Right lobe of liver (tissue), 6 donors: Measurements from ENCODE around the gene MDN1. TPM values are rescaled to one million over a fixed set of nuclear protein-coding genes. Genes with fewer than 3 reads are reported as not detected.

Experiments
- ATAC-seq, 4 donors: fragments of 200-7000 bp; cut with Tn5 transposase; one replicate each; pipeline ENCODE4 v1.9.1; 2020; ENCODE audit warnings: mild to moderate bottlenecking in 4 of 4, moderate library complexity in 4 of 4
- DNase-seq, 3 donors: peaks; one replicate each; pipeline ENCODE4 v3.0.0-alpha.2; 2020
- H3K27ac ChIP-seq, 3 donors: fragments of 200-600 bp; one replicate each; pipeline ENCODE4 v1.8.0; 2022
- H3K27me3 ChIP-seq, 2 donors: fragments of 200-600 bp; one replicate each; pipeline ENCODE4 v1.8.0; 2022
- H3K36me3 ChIP-seq, 4 donors: fragments of 200-600 bp; sonication (generic) in 1 of 4; one replicate each; pipeline versions ENCODE4 v1.5.1 to v1.8.0; 2017 to 2022; ENCODE audit warnings: control low read depth in 1 of 4
- H3K4me1 ChIP-seq, 4 donors: fragments of 200-600 bp; sonication (generic) in 1 of 4; one replicate each; pipeline versions ENCODE4 v1.5.1 to v1.8.0; 2017 to 2022; ENCODE audit warnings: control low read depth in 1 of 4
- H3K4me3 ChIP-seq, 3 donors: fragments of 200-600 bp; one replicate each; pipeline ENCODE4 v1.8.0; 2022
- H3K9me3 ChIP-seq, 4 donors: fragments of 200-600 bp; sonication (generic) in 1 of 4; one replicate each; pipeline versions ENCODE4 v1.5.1 to v1.8.0; 2017 to 2022; ENCODE audit warnings: control low read depth in 1 of 4
- POLR2A ChIP-seq: fragments of 450-650 bp; IDR thresholded peaks from one replicate; pipeline ENCODE4 v1.6.1; 2017; ENCODE audit warnings: antibody characterized with exemption, mild to moderate bottlenecking
- WGBS: methylation state at CpG from one replicate; pipeline ENCODE4 v1.1.6; 2018; ENCODE audit warnings: low coverage, low lambda C conversion rate; ENCODE audit not compliant: insufficient coverage; ENCODE audit errors: missing lambda C conversion rate; 5-methylcytosine and 5-hydroxymethylcytosine counted together
- intact Hi-C, 2 donors: fragments of 100-400 bp; cut with DNase I; formaldehyde crosslinking; loops; one replicate each; pipeline versions ENCODE4 v1.11.2 to v1.14.1; 2022
- total RNA-seq, 6 experiments: library from RNA; depleted of rRNA in 2 of 6; stranded (reverse); fragments of >200 nt in 2 of 6; fragmentation: NEBNext Ultra II Directional in 3 of 6; extraction: Animal tissue kit (Norgen Biotek cat#: 25700) in 3 of 6; gene quantifications; one replicate each; pipeline versions ENCODE4 v1.1.0 to v1.2.4, GENCODE V29; 2016 to 2023
- TF ChIP-seq, protein P1 (sequence below), 4 donors: fragments of 200-600 bp in 3 of 4; fragments of 450-650 bp in 1 of 4; IDR thresholded peaks; one replicate each; pipeline versions ENCODE4 v1.5.1 to v1.8.0; 2016 to 2022; ENCODE audit warnings: antibody characterized with exemption in 4 of 4, mild to moderate bottlenecking in 2 of 4
- donor health status: DM: no; HTN: yes; CAD: no.
- donor health status: DM: no; HTN: no; CAD: no.
- donor health status: DM: no; HTN: no; CAD: no.
- donor health status: DM: no; HTN: yes; CAD: no.
- donor health status: DM: no; HTN: yes; CAD: no.

MDN1 gene
- total RNA-seq, 6 experiments from 2014 or later, result 13.8 to 49.6 (median 25.5) TPM

DNA sequence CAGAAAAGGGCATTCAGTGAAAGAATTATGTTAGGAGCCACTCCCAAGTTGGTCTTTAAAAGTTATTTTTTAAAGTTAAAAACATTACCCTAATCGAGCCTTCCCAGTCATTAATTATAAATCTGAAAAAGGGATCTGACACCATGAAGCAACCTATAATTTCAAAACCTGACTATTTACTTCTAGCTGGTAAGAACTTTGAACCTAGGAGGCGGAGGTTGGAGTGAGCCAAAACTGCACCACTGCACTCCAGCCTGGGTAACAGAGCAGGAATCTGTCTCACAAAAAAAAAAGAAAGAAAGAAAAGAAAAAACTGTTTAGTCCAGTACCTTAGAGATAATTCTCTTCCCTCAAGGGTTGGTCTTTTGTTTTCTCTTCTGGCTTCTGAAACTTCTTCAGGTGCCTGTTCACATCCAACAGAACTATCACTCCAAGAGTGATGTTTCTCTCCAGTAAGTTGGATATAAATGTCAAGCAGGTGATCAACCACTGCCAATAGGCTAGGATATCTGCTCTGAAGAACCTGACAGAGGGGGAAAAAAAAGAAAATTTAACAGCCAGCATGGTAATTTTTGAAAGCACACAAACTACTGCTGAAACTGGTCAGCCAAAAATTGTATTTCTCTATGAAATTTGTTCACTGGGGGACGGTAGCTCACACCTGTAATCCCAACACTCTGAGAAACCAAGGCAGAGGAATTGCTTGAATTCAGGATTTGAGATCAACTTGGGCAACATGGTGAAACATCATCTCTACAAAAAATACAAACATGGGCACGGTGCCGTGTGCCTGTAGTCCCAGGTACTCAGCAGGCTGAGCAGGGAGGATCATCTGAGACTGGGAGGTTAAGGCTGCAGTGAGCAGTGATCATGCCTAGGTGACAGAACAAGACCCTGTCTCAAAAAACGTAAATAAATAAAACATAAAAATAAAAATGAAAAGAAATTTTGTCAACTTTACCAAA lies 38.2 kb downstream of the MDN1 start:
- Histone ChIP-seq H3K4me1 (peaks cover 0 to 43% (median 11%) of the 10 kb centered on the region in 4 donors), H3K4me3 (no peak overlapping the region), H3K27me3 (no peaks in the 10 kb centered on the region), H3K27ac (peak overlapping the region; percentile 72 to 80 (median 80)), H3K36me3 (peaks cover 0 to 3% (median under 1%) of the 10 kb centered on the region in 4 donors), H3K9me3 (no peaks in the 10 kb centered on the region)
- peak in 2 of 3 donors; percentile 35 to 74 for DNase-seq
- peak; percentile 79 to 91 (median 86) for ATAC-seq
- intact Hi-C loops, result no loop called here
- TF ChIP-seq POLR2A, result no peak
- TF ChIP-seq, protein P1, sequence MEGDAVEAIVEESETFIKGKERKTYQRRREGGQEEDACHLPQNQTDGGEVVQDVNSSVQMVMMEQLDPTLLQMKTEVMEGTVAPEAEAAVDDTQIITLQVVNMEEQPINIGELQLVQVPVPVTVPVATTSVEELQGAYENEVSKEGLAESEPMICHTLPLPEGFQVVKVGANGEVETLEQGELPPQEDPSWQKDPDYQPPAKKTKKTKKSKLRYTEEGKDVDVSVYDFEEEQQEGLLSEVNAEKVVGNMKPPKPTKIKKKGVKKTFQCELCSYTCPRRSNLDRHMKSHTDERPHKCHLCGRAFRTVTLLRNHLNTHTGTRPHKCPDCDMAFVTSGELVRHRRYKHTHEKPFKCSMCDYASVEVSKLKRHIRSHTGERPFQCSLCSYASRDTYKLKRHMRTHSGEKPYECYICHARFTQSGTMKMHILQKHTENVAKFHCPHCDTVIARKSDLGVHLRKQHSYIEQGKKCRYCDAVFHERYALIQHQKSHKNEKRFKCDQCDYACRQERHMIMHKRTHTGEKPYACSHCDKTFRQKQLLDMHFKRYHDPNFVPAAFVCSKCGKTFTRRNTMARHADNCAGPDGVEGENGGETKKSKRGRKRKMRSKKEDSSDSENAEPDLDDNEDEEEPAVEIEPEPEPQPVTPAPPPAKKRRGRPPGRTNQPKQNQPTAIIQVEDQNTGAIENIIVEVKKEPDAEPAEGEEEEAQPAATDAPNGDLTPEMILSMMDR (IDR thresholded peaks at IDR 0.05), result no peak
- WGBS, result 44% methylated on average over 6 of the region's 6 CpGs

DNA sequence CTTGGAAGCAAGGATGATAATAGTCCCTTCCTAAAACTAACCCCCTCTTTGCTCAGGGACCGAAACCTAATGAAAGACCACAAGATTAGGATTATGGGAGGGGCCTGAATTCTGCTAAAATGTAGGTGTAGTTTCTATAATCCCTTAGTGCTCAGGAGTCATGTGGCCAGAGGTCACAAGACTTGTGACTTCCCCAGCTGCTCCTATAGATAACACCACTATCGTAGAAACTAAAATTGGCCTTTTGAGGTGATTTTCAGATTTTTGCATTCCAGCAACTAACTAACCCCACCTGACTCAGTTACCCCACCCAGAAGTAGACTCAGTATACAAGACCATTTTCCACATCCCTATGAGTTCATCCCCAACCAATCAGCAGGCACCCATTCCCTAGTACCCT lies 42.1 kb downstream of the MDN1 start:
- intact Hi-C loops, result no loop called here
- Histone ChIP-seq H3K9me3 (no peaks in the 10 kb centered on the region), H3K4me3 (no peak overlapping the region), H3K36me3 (peaks cover 0 to 6% (median 3%) of the 10 kb centered on the region in 4 donors), H3K27me3 (no peaks in the 10 kb centered on the region), H3K4me1 (peaks cover 0 to 18% (median 6%) of the 10 kb centered on the region in 4 donors), H3K27ac (peak overlapping the region in 1 of 3 donors; percentile 16)
- WGBS, result 88% methylated on average over 1 of the region's 2 CpGs
- ATAC-seq, result no peak
- no peak for DNase-seq
- TF ChIP-seq POLR2A, result no peak
- TF ChIP-seq, protein P1 (IDR thresholded peaks at IDR 0.05), result no peak

DNA sequence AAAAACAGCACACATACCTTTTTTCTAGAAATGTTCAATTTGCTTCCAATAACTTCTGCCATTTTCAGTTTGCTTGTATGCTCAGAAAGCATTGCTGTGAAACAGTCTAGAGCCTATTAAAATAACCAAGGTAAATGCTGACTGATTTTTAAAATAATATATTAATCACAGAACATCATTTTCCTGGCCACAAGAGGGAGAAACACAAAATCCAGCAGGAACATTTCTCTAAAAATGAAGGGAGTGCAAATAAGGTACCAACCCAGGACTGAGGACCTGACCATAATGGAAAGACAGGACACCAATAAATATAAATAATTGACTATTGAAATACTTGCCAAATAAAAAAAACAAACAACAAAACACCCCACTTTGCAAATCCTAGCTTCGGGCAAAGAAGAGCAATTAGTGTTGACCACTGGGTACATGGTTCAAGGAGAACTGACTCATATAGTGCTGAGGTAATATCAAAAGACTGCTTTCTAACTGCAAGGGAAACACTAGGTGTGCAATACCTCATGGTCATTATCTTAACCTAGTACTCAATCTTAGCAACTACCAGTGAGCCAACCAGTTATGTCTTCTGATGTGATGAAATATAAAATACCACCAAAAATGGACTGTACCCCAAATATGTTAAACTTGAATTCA lies 42.9 kb downstream of the MDN1 start:
- Histone ChIP-seq H3K27ac (peak overlapping the region in 1 of 3 donors; percentile 16), H3K4me1 (peaks cover 0 to 11% (median 2%) of the 10 kb centered on the region in 4 donors), H3K9me3 (no peaks in the 10 kb centered on the region), H3K4me3 (no peak overlapping the region), H3K36me3 (peaks cover 0 to 14% (median 6%) of the 10 kb centered on the region in 4 donors), H3K27me3 (no peaks in the 10 kb centered on the region)
- no peak for TF ChIP-seq POLR2A
- TF ChIP-seq, protein P1 (IDR thresholded peaks at IDR 0.05), result peak in 1 of 4 donors; percentile 23
- WGBS, result 17% methylated on average over 1 of the region's 1 CpG
- no peak for DNase-seq
- ATAC-seq, result peak in 3 of 4 donors; percentile 22 to 86 (median 50)
- intact Hi-C loops, result no loop called here

DNA sequence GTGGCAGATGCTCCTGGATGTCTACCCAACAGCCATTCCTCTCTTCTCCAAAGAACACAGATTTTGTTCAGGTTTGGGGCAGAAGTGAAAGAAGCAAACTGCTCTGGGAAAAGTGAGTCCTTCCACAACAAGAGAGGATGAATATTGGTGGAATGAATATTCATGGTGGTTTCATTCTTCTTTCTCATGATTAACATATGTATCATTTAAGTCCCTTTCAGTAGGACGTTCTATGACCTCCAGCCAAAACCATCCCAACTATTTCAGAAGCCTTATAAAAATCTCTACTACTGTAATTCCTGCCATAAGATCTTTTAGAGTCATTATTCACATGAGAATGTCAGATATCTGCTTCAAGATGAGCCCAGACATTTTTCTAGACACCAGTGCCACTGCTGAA lies 44.4 kb downstream of the MDN1 start:
- ATAC-seq (no peak), DNase-seq (no peak)
- H3K27me3 ChIP-seq, result no peaks in the 10 kb centered on the region
- H3K27ac ChIP-seq, result no peak overlapping the region
- H3K4me1 ChIP-seq, result peaks cover 0 to 3% (median 0%) of the 10 kb centered on the region in 4 donors
- peaks cover 0 to 28% (median 12%) of the 10 kb centered on the region in 4 donors for H3K36me3 ChIP-seq
- intact Hi-C loops, result no loop called here
- 90% methylated on average over 1 of the region's 1 CpG for WGBS
- TF ChIP-seq, protein P1 (IDR thresholded peaks at IDR 0.05), result no peak
- no peak for TF ChIP-seq POLR2A
- no peaks in the 10 kb centered on the region for H3K9me3 ChIP-seq
- no peak overlapping the region for H3K4me3 ChIP-seq
